GM23248 (cell line): ENCODE data around the gene ANKRD6. TPM values are rescaled to one million over a fixed set of nuclear protein-coding genes. Genes with fewer than 3 reads are reported as not detected.

Source experiments
- DNase-seq: peaks from one replicate; pipeline ENCODE4 v3.0.0-alpha.2; 2015
- H2AFZ ChIP-seq: fragments of 200-600 bp; sonication (generic); 2 replicates; pipeline ENCODE4 v1.6.1; 2016; ENCODE audit warnings: antibody characterized with exemption
- H3F3A ChIP-seq: fragments of 200-600 bp; sonication (generic); 2 replicates; pipeline ENCODE4 v1.6.1; 2016; ENCODE audit warnings: mild to moderate bottlenecking, antibody characterized with exemption, mixed run types; ENCODE audit not compliant: insufficient read depth
- H3K27ac ChIP-seq: fragments of 200-600 bp; sonication (generic); 2 replicates; pipeline ENCODE4 v1.5.1; 2016; ENCODE audit warnings: mild to moderate bottlenecking
- H3K27me3 ChIP-seq: fragments of 200-600 bp; sonication (generic); replicated peaks from 2 replicates; pipeline ENCODE4 v1.6.1; 2016; ENCODE audit warnings: mild to moderate bottlenecking; ENCODE audit not compliant: insufficient read depth
- H3K36me3 ChIP-seq: fragments of 200-600 bp; sonication (generic); 2 replicates; pipeline ENCODE4 v1.6.1; 2016; ENCODE audit warnings: low read depth, mild to moderate bottlenecking
- H3K4me1 ChIP-seq: fragments of 200-600 bp; sonication (generic); 2 replicates; pipeline ENCODE4 v1.6.1; 2016; ENCODE audit warnings: mild to moderate bottlenecking; ENCODE audit not compliant: insufficient read depth
- H3K4me2 ChIP-seq: fragments of 200-600 bp; sonication (generic); one replicate; pipeline ENCODE4 v1.6.1; 2016; ENCODE audit warnings: mild to moderate bottlenecking; ENCODE audit not compliant: unreplicated experiment
- H3K4me3 ChIP-seq: fragments of 200-600 bp; sonication (generic); 2 replicates; pipeline ENCODE4 v1.5.1; 2016; ENCODE audit warnings: mild to moderate bottlenecking
- H3K79me2 ChIP-seq: fragments of 200-600 bp; sonication (generic); 2 replicates; pipeline ENCODE4 v1.6.1; 2016; ENCODE audit warnings: mild to moderate bottlenecking; ENCODE audit not compliant: insufficient read depth
- H3K9ac ChIP-seq: fragments of 200-600 bp; sonication (generic); 2 replicates; pipeline ENCODE4 v1.6.1; 2016; ENCODE audit warnings: mild to moderate bottlenecking
- H3K9me2 ChIP-seq: fragments of 200-600 bp; sonication (generic); 2 replicates; pipeline ENCODE4 v1.6.1; 2016; ENCODE audit warnings: mixed run types, mild to moderate bottlenecking, moderate library complexity; ENCODE audit not compliant: insufficient read depth
- H3K9me3 ChIP-seq: fragments of 200-600 bp; sonication (generic); one replicate; pipeline ENCODE4 v1.6.1; 2017; ENCODE audit warnings: low read depth
- H4K20me1 ChIP-seq: fragments of 200-600 bp; sonication (generic); 2 replicates; pipeline ENCODE4 v1.6.0; 2016; ENCODE audit not compliant: insufficient read depth
- EZH2 ChIP-seq: fragments of 200-600 bp; sonication (generic); IDR thresholded peaks from 2 replicates; pipeline ENCODE4 v1.6.1; 2018; ENCODE audit warnings: antibody characterized with exemption, mild to moderate bottlenecking; ENCODE audit not compliant: insufficient read depth, poor library complexity, severe bottlenecking
- EZH2phosphoT487 ChIP-seq: fragments of 200-600 bp; sonication (generic); IDR thresholded peaks from 2 replicates; pipeline ENCODE4 v1.6.1; 2018; ENCODE audit warnings: antibody characterized with exemption, moderate library complexity, mild to moderate bottlenecking, low read depth; ENCODE audit not compliant: insufficient read depth
- WGBS, 2 experiments: methylation state at CpG; one replicate each; pipeline ENCODE4 v1.1.6; 2015 to 2017; ENCODE audit warnings: low lambda C conversion rate in 2 of 2, low coverage in 1 of 2; ENCODE audit errors: missing lambda C conversion rate in 2 of 2; 5-methylcytosine and 5-hydroxymethylcytosine counted together
- in situ Hi-C: fragments of 300-500 bp; cut with MboI; formaldehyde crosslinking; loops from 2 replicates; pipeline ENCODE4 v1.15.0; 2020
- polyA plus RNA-seq: library from polyadenylated mRNA; unstranded; fragments of >200 nt; fragmentation: Nextera tagmentation; extraction: Ambion mirVana; gene quantifications from 2 replicates; pipeline ENCODE4 v1.2.1, GENCODE V29; 2016
- total RNA-seq: library from RNA; depleted of rRNA; stranded (reverse); fragments of >200 nt; shearing (Covaris generic); gene quantifications from 2 replicates; pipeline ENCODE4 v1.2.3, GENCODE V29; 2014

The ANKRD6 gene
- total and polyA plus RNA-seq, 2 experiments from 2014 or later: 0.54 to 12.4 TPM

DNA sequence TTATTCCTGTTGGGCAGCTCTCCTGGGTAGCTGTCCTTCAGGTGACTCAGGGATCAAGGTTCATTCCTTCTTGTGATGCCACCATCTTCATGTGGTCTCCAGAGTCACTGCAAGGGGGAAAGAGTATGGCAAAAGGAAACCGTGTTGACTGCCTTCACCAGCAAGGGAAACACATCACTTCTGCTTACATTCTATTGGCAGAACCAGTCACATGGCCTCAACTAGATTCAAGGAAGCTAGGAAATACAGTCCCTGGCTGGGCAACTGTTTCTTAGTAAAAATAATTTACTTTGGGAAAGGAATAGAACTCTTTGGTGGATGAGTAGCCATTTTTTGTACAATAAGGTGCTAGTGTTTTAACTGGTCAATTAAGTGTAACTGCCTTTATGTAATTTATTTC, 5.3 kb downstream of the ANKRD6 start:
- TF ChIP-seq EZH2: no peak
- TF ChIP-seq EZH2phosphoT487: no peak
- Histone ChIP-seq H3K9me2 (no peaks in the 10 kb centered on the region), H4K20me1 (no peaks in the 10 kb centered on the region; the same call in 1 of the 2 replicates), H3K27ac (no peak overlapping the region), H3K36me3 (no peaks in the 10 kb centered on the region), H3K9me3 (no peaks in the 10 kb centered on the region), H3K79me2 (no peaks in the 10 kb centered on the region), H3K4me3 (no peak overlapping the region), H3K9ac (no peak overlapping the region), H3K27me3 (peaks cover 4% of the 10 kb centered on the region; the same call in 1 of the 2 replicates), H3F3A (0 out of 2 replicates have a peak, but pooled peaks cover 6% of the 10 kb centered on the region), H3K4me2 (no peak overlapping the region), H3K4me1 (no peaks in the 10 kb centered on the region), H2AFZ (no peak overlapping the region)
- DNase-seq: no peak
- 75 to 78% methylated on average over 1 of the region's 1 CpG for WGBS, 2 experiments
- in situ Hi-C loops: loop anchor here (10.0 kb wide), 1 partner anchor 177 kb away; no protein-coding TSS in a partner anchor

DNA sequence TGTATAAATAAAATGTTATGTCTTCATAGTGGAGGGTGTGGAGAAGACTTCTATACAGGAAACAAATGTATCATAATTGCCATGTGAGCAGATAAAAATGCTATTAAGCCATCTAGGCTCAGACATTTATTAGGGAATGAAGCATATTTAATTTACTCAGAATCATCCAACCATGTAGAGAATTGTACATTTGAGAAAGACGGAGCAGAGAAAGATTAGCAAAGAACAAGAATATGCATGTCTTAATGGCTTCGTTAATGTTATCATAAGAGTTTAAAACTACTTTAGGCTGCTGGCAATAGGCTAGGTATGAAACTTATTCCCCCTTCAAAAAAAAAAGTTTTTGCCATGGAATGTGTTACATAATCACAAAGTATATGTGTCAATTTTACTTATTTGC, 6.1 kb downstream of the ANKRD6 start:
- Histone ChIP-seq H3K9me2 (no peaks in the 10 kb centered on the region), H3K27ac (no peak overlapping the region), H3F3A (0 out of 2 replicates have a peak, but pooled peaks cover 6% of the 10 kb centered on the region), H3K36me3 (no peaks in the 10 kb centered on the region), H3K4me3 (no peak overlapping the region), H3K27me3 (peaks cover 4% of the 10 kb centered on the region; the same call in 1 of the 2 replicates), H3K4me2 (no peak overlapping the region), H3K9ac (no peak overlapping the region), H2AFZ (no peak overlapping the region), H3K9me3 (no peaks in the 10 kb centered on the region), H4K20me1 (no peaks in the 10 kb centered on the region; the same call in 1 of the 2 replicates), H3K79me2 (no peaks in the 10 kb centered on the region), H3K4me1 (no peaks in the 10 kb centered on the region)
- DNase-seq: no peak
- 77 to 86% methylated on average over 2 of the region's 2 CpGs for WGBS, 2 experiments
- in situ Hi-C loops: loop anchor here (10.0 kb wide), 1 partner anchor 176 kb away; no protein-coding TSS in a partner anchor
- TF ChIP-seq EZH2phosphoT487 (no peak), EZH2 (no peak)

DNA sequence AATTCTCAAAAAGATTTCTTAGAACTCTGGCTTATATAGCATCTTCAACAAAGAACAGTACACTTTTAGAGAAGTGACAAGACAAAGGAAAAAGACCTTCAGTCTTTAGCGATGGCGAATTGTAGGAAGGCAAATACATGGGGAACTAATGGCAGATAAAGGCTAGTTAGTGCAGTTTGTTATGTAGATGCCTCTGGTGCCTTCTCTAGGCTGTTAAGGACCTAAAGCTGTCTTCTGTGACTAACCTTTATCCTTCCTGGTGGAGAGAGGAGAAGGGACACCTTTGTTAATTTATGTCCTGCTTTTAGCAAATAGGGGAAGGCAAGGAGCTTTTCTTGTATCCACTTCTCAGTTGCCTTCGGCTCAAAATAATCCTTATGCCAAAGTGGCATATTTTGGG, 7.2 kb downstream of the ANKRD6 start:
- WGBS, 2 experiments: 79 to 80% methylated on average over 3 of the region's 3 CpGs

DNA sequence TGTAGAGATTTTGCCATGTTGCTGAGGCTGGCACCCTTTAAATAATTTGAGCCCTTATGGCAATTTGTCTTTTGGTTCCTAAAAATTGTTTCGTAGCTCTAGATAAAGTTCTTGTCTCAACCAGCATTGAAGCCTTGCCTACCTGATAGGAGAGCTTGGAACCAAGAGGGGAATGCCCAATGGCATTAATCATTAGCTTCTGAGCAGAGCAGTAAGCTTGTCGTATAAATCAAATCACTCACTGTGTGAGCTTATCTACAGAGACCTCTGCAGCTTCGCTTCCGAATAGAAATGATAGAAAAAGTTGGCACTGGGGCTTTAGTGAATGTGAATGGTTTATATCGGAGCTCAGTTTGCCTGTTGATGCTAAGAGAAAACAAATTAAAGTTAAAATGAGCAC, 10.7 kb downstream of the ANKRD6 start:
- Histone ChIP-seq H3K4me3 (no peak overlapping the region), H3K9ac (no peak overlapping the region), H3K36me3 (no peaks in the 10 kb centered on the region), H3K4me1 (no peaks in the 10 kb centered on the region), H3K4me2 (no peak overlapping the region), H3K9me2 (no peaks in the 10 kb centered on the region), H3K27me3 (no peaks in the 10 kb centered on the region), H3K27ac (no peak overlapping the region), H3K79me2 (no peaks in the 10 kb centered on the region), H4K20me1 (no peaks in the 10 kb centered on the region), H3F3A (no peaks in the 10 kb centered on the region), H3K9me3 (no peaks in the 10 kb centered on the region), H2AFZ (no peak overlapping the region)
- in situ Hi-C loops: no loop called here
- WGBS, 2 experiments: 68 to 71% methylated on average over 5 of the region's 5 CpGs
- no peak for DNase-seq
- TF ChIP-seq EZH2: no peak
- TF ChIP-seq EZH2phosphoT487: no peak

More for the DNA sequence above, 7.2 kb downstream of the ANKRD6 start:
- Histone ChIP-seq H3K9ac (no peak overlapping the region), H4K20me1 (no peaks in the 10 kb centered on the region; the same call in 1 of the 2 replicates), H3K9me2 (no peaks in the 10 kb centered on the region), H3K36me3 (no peaks in the 10 kb centered on the region), H3F3A (0 out of 2 replicates have a peak, but pooled peaks cover 6% of the 10 kb centered on the region), H3K27ac (no peak overlapping the region), H3K4me2 (no peak overlapping the region), H2AFZ (no peak overlapping the region), H3K79me2 (no peaks in the 10 kb centered on the region), H3K9me3 (no peaks in the 10 kb centered on the region), H3K4me1 (no peaks in the 10 kb centered on the region), H3K4me3 (no peak overlapping the region), H3K27me3 (no peaks in the 10 kb centered on the region)
- no peak for DNase-seq
- TF ChIP-seq EZH2phosphoT487 (no peak), EZH2 (no peak)
- in situ Hi-C loops: no loop called here
